Transverse colon (tissue), 4 donors: ENCODE data around the gene SLC25A23. TPM values are rescaled to one million over a fixed set of nuclear protein-coding genes. Genes with fewer than 3 reads are reported as not detected.
"Not testable (repeated sequence)": the region's sequence is repeated elsewhere in the genome, so short reads cannot be mapped to it uniquely, and the experiment has no call there.

Source experiments
- DNase-seq: peaks from one replicate; pipeline ENCODE4 v3.0.0-alpha.2; 2019
- H3K27ac ChIP-seq, 4 donors: fragments of 200-600 bp; sonication (generic); 2 replicates each; pipeline ENCODE4 v1.5.1; 2016 to 2018; ENCODE audit warnings: inconsistent platforms in 4 of 4
- H3K27me3 ChIP-seq: fragments of 200-600 bp; sonication (generic); 2 replicates; pipeline ENCODE4 v1.5.1; 2017; ENCODE audit warnings: inconsistent platforms
- H3K36me3 ChIP-seq, 4 donors: fragments of 200-600 bp; sonication (generic); 2 replicates each; pipeline ENCODE4 v1.5.1; 2017 to 2019; ENCODE audit warnings: inconsistent platforms in 4 of 4
- H3K4me1 ChIP-seq, 4 donors: fragments of 200-600 bp; sonication (generic); 2 replicates each; pipeline ENCODE4 v1.5.1; 2017 to 2020; ENCODE audit warnings: inconsistent platforms in 4 of 4
- H3K4me3 ChIP-seq, 4 donors: fragments of 200-600 bp; sonication (generic); 1 replicate in 1 of 4; 2 replicates in 3 of 4; pipeline versions ENCODE4 v1.5.1 to v1.6.1; 2017 to 2019; ENCODE audit warnings: inconsistent platforms in 4 of 4
- H3K9me3 ChIP-seq, 2 donors: fragments of 200-600 bp; sonication (generic); 2 replicates each; pipeline ENCODE4 v1.5.1; 2017 to 2019; ENCODE audit warnings: inconsistent platforms in 2 of 2
- CTCF ChIP-seq, 5 experiments: fragments of 200-600 bp in 3 of 5; fragments of 450-650 bp in 2 of 5; sonication (generic) in 3 of 5; IDR thresholded peaks; 1 replicate in 2 of 5; 2 replicates in 3 of 5; pipeline ENCODE4 v1.5.1; 2016 to 2017; ENCODE audit warnings: antibody characterized with exemption in 5 of 5, inconsistent platforms in 3 of 5, mild to moderate bottlenecking in 2 of 5, moderate library complexity in 1 of 5
- EP300 ChIP-seq: sonication (generic); formaldehyde crosslinking; IDR thresholded peaks from one replicate; pipeline ENCODE4 v1.6.1; 2017; ENCODE audit warnings: antibody characterized with exemption, low read depth
- POLR2A ChIP-seq: fragments of 450-650 bp; IDR thresholded peaks from one replicate; pipeline ENCODE4 v1.6.1; 2016; ENCODE audit warnings: antibody characterized with exemption, mild to moderate bottlenecking, moderate library complexity
- POLR2AphosphoS5 ChIP-seq, 3 donors: sonication (generic); formaldehyde crosslinking; IDR thresholded peaks; one replicate each; pipeline ENCODE4 v1.6.1; 2016; ENCODE audit warnings: antibody characterized with exemption in 3 of 3
- WGBS, 2 donors: methylation state at CpG; one replicate each; pipeline ENCODE4 v1.1.5; 2018; ENCODE audit warnings: low coverage in 1 of 2; 5-methylcytosine and 5-hydroxymethylcytosine counted together
- in situ Hi-C, 4 donors: fragments of 200-750 bp; cut with MboI; loops; one replicate each; pipeline versions ENCODE4 v1.15.0 to v1.15.1; 2017; ENCODE audit warnings: low sequenced_read_pairs in 3 of 4, low pct_ligation_motif_present in 1 of 4, low pct_unique_long_range_greater_than_20kb in 1 of 4
- intact Hi-C: fragments of 100-400 bp; cut with DNase I; formaldehyde crosslinking; loops from one replicate; pipeline ENCODE4 v1.15.1; 2023; ENCODE audit warnings: low total_unique reads
- total RNA-seq, 4 donors: library from RNA; depleted of rRNA; stranded (reverse); fragments of >200 nt; gene quantifications; one replicate each; pipeline ENCODE4 v1.1.0, GENCODE V29; 2016

The SLC25A23 gene
- total RNA-seq, 4 donors from 2014 or later: 77.2 to 216 (median 171) TPM

GRCh38 chr19:6429419-6430221 is 30.0 kb downstream of the SLC25A23 start:
- Histone ChIP-seq H3K4me1 (peaks cover 0 to 7% (median 5%) of the 10 kb centered on the region in 4 donors), H3K27ac (no peak overlapping the region), H3K9me3 (no peaks in the 10 kb centered on the region), H3K4me3 (no peak overlapping the region), H3K27me3 (no peaks in the 10 kb centered on the region), H3K36me3 (no peaks in the 10 kb centered on the region)
- TF ChIP-seq CTCF (IDR thresholded peaks at IDR 0.05) (no peak), EP300 (no peak), POLR2AphosphoS5 (IDR thresholded peaks at IDR 0.05) (no peak), POLR2A (no peak)
- intact Hi-C loops: loop anchor here (10.0 kb wide), 1 partner anchor 1195 kb away; the partner anchor contains the start of genes PET100 and XAB2
- DNase-seq: no peak
- in situ Hi-C loops: no loop called here
- 33 to 52% methylated on average over 9 to 20 of the region's 20 CpGs for WGBS, 2 donors

- intact Hi-C loops: loop anchor here (10.0 kb wide), 1 partner anchor 1196 kb away; the partner anchor contains the start of genes PET100 and XAB2
- H3K4me1 ChIP-seq, H3K27me3 ChIP-seq, H3K9me3 ChIP-seq, H3K27ac ChIP-seq, H3K36me3 ChIP-seq, in situ Hi-C loops, DNase-seq, H3K4me3 ChIP-seq: not testable (repeated sequence)
- 57 to 70% methylated on average over 2 of the region's 2 CpGs for WGBS, 2 donors
Measured at GRCh38 chr19:6428692-6429418, 30.7 kb downstream of the SLC25A23 start.

GRCh38 chr19:6427131-6427530 is 32.5 kb downstream of the SLC25A23 start:
- no peak overlapping the region for H3K27ac ChIP-seq
- in situ Hi-C loops (no loop called here), intact Hi-C loops (loop anchor here (10.0 kb wide), 1 partner anchor 1198 kb away; the partner anchor contains the start of genes PET100 and XAB2)
- no peaks in the 10 kb centered on the region for H3K27me3 ChIP-seq
- H3K4me1 ChIP-seq: peaks cover 8 to 22% (median 19%) of the 10 kb centered on the region in 4 donors
- WGBS, 2 donors: 92% methylated on average over 18 of the region's 18 CpGs; no CpG with 5 or more reads in 1 of the 2 donors
- no peak for TF ChIP-seq CTCF (IDR thresholded peaks at IDR 0.05)
- no peak for TF ChIP-seq EP300
- no peak for TF ChIP-seq POLR2A
- no peak for TF ChIP-seq POLR2AphosphoS5 (IDR thresholded peaks at IDR 0.05)
- no peaks in the 10 kb centered on the region for H3K9me3 ChIP-seq
- DNase-seq: no peak
- H3K36me3 ChIP-seq: no peaks in the 10 kb centered on the region
- no peak overlapping the region for H3K4me3 ChIP-seq

- H3K4me3 ChIP-seq: peak overlapping the region in 3 of 4 donors; percentile 3 to 41 (median 7)
- 93 to 94% methylated on average over 6 to 20 of the region's 21 CpGs for WGBS, 2 donors
Measured at GRCh38 chr19:6425732-6426620, 33.6 kb downstream of the SLC25A23 start.

More at GRCh38 chr19:6425732-6426620, 33.6 kb downstream of the SLC25A23 start:
- intact Hi-C loops: loop anchor here (10.0 kb wide), 1 partner anchor 1199 kb away; the partner anchor contains the start of genes PET100 and XAB2
- Histone ChIP-seq H3K27me3 (no peaks in the 10 kb centered on the region), H3K36me3 (peaks cover 0 to 2% (median 0%) of the 10 kb centered on the region in 4 donors), H3K9me3 (no peaks in the 10 kb centered on the region), H3K27ac (peak overlapping the region; percentile 77 to 91 (median 86)), H3K4me1 (peaks cover 8 to 29% (median 20%) of the 10 kb centered on the region in 4 donors)
- TF ChIP-seq POLR2A (no peak), POLR2AphosphoS5 (IDR thresholded peaks at IDR 0.05) (no peak), EP300 (no peak), CTCF (IDR thresholded peaks at IDR 0.05) (no peak)
- DNase-seq: peak; percentile 30
- in situ Hi-C loops: no loop called here
